ENCODE data around the gene CAPN14. TPM values are rescaled to one million over a fixed set of nuclear protein-coding genes. Genes with fewer than 3 reads are reported as not detected.

The CAPN14 gene
- total RNA-seq, 1 experiment from 2014 or later: not detected

DNA sequence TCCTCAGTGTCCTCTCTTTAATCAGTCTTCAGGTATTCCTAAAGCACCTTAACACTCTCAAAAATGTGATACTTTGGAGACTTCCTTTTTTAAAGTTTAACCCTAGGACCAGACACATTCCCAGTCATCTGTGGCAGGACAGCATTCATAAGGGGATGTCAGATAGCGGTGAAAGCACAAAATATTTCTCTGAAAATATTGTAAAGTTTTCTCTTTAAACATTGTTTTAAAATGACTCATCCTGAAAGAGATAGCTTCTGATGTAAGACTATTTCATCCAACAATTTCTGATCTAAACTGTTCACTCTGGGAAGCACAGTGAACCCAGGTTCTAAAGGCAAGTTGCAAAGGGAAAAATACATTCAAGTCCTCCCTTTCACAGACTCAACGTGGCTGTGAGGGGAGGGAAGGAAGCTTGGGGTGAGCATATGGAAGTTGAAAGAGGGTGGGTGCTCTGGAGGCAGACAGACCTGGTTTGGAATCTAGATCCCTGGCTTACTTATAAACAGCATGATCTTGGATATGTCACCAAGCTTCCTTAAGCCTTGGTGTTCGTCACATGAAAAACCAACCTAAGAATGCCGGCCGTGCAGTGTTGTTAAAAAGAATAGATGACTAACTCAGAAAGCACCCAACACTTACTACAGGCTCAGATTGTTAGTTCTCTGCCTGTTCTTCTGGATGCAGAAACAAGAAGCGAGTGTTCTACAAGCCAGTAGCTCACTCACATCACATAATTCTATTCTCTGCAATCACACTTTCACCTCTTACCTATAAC is 91.2 kb downstream of the CAPN14 start:
- no peak for DNase-seq (ENCODE audit: unreplicated experiment)
- Mint-ChIP-seq H3K36me3 (ENCODE audit: insufficient read depth, unreplicated experiment) (peaks cover 1% of the 10 kb centered on the region), H3K27ac (ENCODE audit: low read depth, unreplicated experiment) (no peak overlapping the region), H3K4me3 (ENCODE audit: unreplicated experiment) (no peak overlapping the region), H3K4me1 (ENCODE audit: insufficient read depth, unreplicated experiment) (peaks cover 13% of the 10 kb centered on the region), H3K9me3 (ENCODE audit: unreplicated experiment) (no peaks in the 10 kb centered on the region), H3K27me3 (ENCODE audit: insufficient read depth, unreplicated experiment) (no peaks in the 10 kb centered on the region)
- TF ChIP-seq, protein P1, sequence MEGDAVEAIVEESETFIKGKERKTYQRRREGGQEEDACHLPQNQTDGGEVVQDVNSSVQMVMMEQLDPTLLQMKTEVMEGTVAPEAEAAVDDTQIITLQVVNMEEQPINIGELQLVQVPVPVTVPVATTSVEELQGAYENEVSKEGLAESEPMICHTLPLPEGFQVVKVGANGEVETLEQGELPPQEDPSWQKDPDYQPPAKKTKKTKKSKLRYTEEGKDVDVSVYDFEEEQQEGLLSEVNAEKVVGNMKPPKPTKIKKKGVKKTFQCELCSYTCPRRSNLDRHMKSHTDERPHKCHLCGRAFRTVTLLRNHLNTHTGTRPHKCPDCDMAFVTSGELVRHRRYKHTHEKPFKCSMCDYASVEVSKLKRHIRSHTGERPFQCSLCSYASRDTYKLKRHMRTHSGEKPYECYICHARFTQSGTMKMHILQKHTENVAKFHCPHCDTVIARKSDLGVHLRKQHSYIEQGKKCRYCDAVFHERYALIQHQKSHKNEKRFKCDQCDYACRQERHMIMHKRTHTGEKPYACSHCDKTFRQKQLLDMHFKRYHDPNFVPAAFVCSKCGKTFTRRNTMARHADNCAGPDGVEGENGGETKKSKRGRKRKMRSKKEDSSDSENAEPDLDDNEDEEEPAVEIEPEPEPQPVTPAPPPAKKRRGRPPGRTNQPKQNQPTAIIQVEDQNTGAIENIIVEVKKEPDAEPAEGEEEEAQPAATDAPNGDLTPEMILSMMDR (IDR thresholded peaks at IDR 0.05; ENCODE audit: unreplicated experiment): no peak
- ChIA-PET CTCF (interaction anchor here (0.8 kb wide), 1 partner anchor 19 kb away, joined by 4 read pairs; no protein-coding TSS in a partner anchor), POLR2A (interaction anchor here (0.6 kb wide), 1 partner anchor 167 kb away, joined by 3 read pairs; no protein-coding TSS in a partner anchor)
- BruUV-seq (replicated peaks): no TSS peak
- intact Hi-C loops (cut with micrococcal nuclease): no loop called here

DNA sequence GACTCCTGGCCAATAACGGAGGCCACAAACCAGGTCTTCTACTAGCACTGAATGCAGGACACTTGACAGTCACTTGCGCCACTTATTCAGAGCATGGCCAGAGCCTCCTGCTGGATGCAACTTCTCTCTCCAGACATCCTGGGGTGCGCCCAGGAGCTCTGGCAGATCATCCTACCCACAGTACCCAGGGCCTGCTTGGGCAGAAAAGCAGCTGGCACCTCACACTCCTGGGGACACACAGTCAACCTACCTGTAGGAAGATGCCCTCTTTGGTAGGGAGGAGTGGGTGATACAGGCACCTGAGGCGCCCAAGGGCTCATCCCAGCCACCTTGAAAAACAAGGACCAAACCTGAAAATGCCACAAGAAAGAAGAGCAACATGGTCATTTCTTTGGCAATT is 92.4 kb downstream of the CAPN14 start:
- Mint-ChIP-seq H3K4me1 (ENCODE audit: insufficient read depth, unreplicated experiment) (peaks cover 13% of the 10 kb centered on the region), H3K4me3 (ENCODE audit: unreplicated experiment) (no peak overlapping the region), H3K36me3 (ENCODE audit: insufficient read depth, unreplicated experiment) (peaks cover 6% of the 10 kb centered on the region), H3K27me3 (ENCODE audit: insufficient read depth, unreplicated experiment) (no peaks in the 10 kb centered on the region), H3K9me3 (ENCODE audit: unreplicated experiment) (no peaks in the 10 kb centered on the region), H3K27ac (ENCODE audit: low read depth, unreplicated experiment) (no peak overlapping the region)
- no TSS peak for BruUV-seq (replicated peaks)
- ChIA-PET CTCF (interaction anchor here (0.8 kb wide), 1 partner anchor 20 kb away, joined by 4 read pairs; no protein-coding TSS in a partner anchor), POLR2A (no interaction called here)
- TF ChIP-seq, protein P1 (IDR thresholded peaks at IDR 0.05; ENCODE audit: unreplicated experiment): no peak
- intact Hi-C loops (cut with micrococcal nuclease): no loop called here
- no peak for DNase-seq (ENCODE audit: unreplicated experiment)

Other genes with a start within 250 kb of the CAPN14 start
- gene GALNT14, start 79.1 kb downstream of the CAPN14 start, total RNA-seq (2022): 4.6 and 6.8 TPM in 2 replicates
- 0.49 and 0.86 TPM in 2 replicates for gene EHD3, start 16.6 kb upstream of the CAPN14 start, total RNA-seq (2022)
- gene XDH, start 197.2 kb upstream of the CAPN14 start, total RNA-seq (2022): 29.3 and 47.5 TPM in 2 replicates

Measured in MCF 10A (cell line).